Upper lobe of left lung (tissue), 6 donors: ENCODE data around the gene TRAF3. TPM values are rescaled to one million over a fixed set of nuclear protein-coding genes. Genes with fewer than 3 reads are reported as not detected.

ENCODE experiments used
- ATAC-seq, 2 donors: fragments of 200-7000 bp; cut with Tn5 transposase; one replicate each; pipeline ENCODE4 v1.9.1; 2022; ENCODE audit warnings: mild to moderate bottlenecking in 2 of 2, moderate library complexity in 2 of 2; ENCODE audit not compliant: low FRiP score in 2 of 2
- DNase-seq, 2 donors: peaks; one replicate each; pipeline ENCODE4 v3.0.0-alpha.2; 2019 to 2020
- H3K27ac ChIP-seq, 4 donors: fragments of 200-600 bp; sonication (generic); one replicate each; pipeline ENCODE4 v1.5.1; 2016 to 2019
- H3K27me3 ChIP-seq, 4 donors: fragments of 200-600 bp; sonication (generic); one replicate each; pipeline ENCODE4 v1.5.1; 2017 to 2019
- H3K36me3 ChIP-seq, 4 donors: fragments of 200-600 bp; sonication (generic); one replicate each; pipeline ENCODE4 v1.5.1; 2016 to 2019
- H3K4me1 ChIP-seq, 4 donors: fragments of 200-600 bp; sonication (generic); one replicate each; pipeline ENCODE4 v1.5.1; 2018 to 2019
- H3K4me3 ChIP-seq, 4 donors: fragments of 200-600 bp; sonication (generic); one replicate each; pipeline ENCODE4 v1.5.1; 2017 to 2019; ENCODE audit warnings: mild to moderate bottlenecking in 2 of 4, moderate library complexity in 1 of 4
- H3K9me3 ChIP-seq, 4 donors: fragments of 200-600 bp; sonication (generic); one replicate each; pipeline ENCODE4 v1.5.1; 2018 to 2019
- CTCF ChIP-seq, 6 experiments: fragments of 450-650 bp in 4 of 6; fragments of 200-600 bp in 2 of 6; sonication (generic) in 2 of 6; IDR thresholded peaks; one replicate each; pipeline ENCODE4 v1.5.1; 2016 to 2019; ENCODE audit warnings: antibody characterized with exemption in 6 of 6
- EP300 ChIP-seq, 4 donors: sonication (generic); formaldehyde crosslinking; IDR thresholded peaks; one replicate each; pipeline ENCODE4 v1.5.1; 2017; ENCODE audit warnings: antibody characterized with exemption in 4 of 4, control low read depth in 2 of 4
- POLR2A ChIP-seq, 4 donors: fragments of 450-650 bp; IDR thresholded peaks; one replicate each; pipeline ENCODE4 v1.5.1; 2016 to 2017; ENCODE audit warnings: antibody characterized with exemption in 4 of 4, mild to moderate bottlenecking in 2 of 4
- POLR2AphosphoS5 ChIP-seq, 2 donors: sonication (generic); formaldehyde crosslinking; IDR thresholded peaks; one replicate each; pipeline ENCODE4 v1.5.1; 2017; ENCODE audit warnings: antibody characterized with exemption in 2 of 2
- WGBS, 2 donors: methylation state at CpG; one replicate each; pipeline ENCODE4 v1.1.5; 2017 to 2018; 5-methylcytosine and 5-hydroxymethylcytosine counted together
- total RNA-seq, 6 donors: library from RNA; depleted of rRNA in 4 of 6; stranded (reverse); fragments of >200 nt in 4 of 6; gene quantifications; one replicate each; pipeline versions ENCODE4 v1.1.0 to v1.2.1, GENCODE V29; 2016 to 2021
- donor health status: DM: no; HTN: no; CAD: no; lungs with moderate emphysema.
- donor health status: DM: no; HTN: yes; CAD: no; lungs with severe emphysema.

The TRAF3 gene
- total RNA-seq, 6 donors from 2014 or later = 14.7 to 45.4 (median 22.1) TPM

GRCh38 chr14:102757646-102758045, 19.6 kb upstream of the TRAF3 start:
- Histone ChIP-seq H3K27ac (no peak overlapping the region), H3K27me3 (no peaks in the 10 kb centered on the region), H3K36me3 (no peaks in the 10 kb centered on the region), H3K4me3 (no peak overlapping the region), H3K9me3 (no peaks in the 10 kb centered on the region), H3K4me1 (peaks cover 0 to 8% (median 0%) of the 10 kb centered on the region in 4 donors)
- ATAC-seq (no peak), DNase-seq (no peak)
- TF ChIP-seq POLR2AphosphoS5 (IDR thresholded peaks at IDR 0.05) (no peak), POLR2A (IDR thresholded peaks at IDR 0.05) (no peak), EP300 (IDR thresholded peaks at IDR 0.05) (no peak)
- WGBS, 2 donors = 87 to 89% methylated on average over 10 to 11 of the region's 11 CpGs

GRCh38 chr14:102758087-102758486, 19.2 kb upstream of the TRAF3 start:
- no peak for TF ChIP-seq EP300 (IDR thresholded peaks at IDR 0.05)
- TF ChIP-seq POLR2A (IDR thresholded peaks at IDR 0.05) = no peak
- TF ChIP-seq CTCF (IDR thresholded peaks at IDR 0.05) = no peak
- no peak for TF ChIP-seq POLR2AphosphoS5 (IDR thresholded peaks at IDR 0.05)
- Histone ChIP-seq H3K36me3 (no peaks in the 10 kb centered on the region), H3K27me3 (no peaks in the 10 kb centered on the region), H3K4me1 (peaks cover 0 to 8% (median 0%) of the 10 kb centered on the region in 4 donors), H3K4me3 (no peak overlapping the region), H3K9me3 (no peaks in the 10 kb centered on the region), H3K27ac (no peak overlapping the region)
- ATAC-seq = no peak
- DNase-seq = no peak
- WGBS, 2 donors = 85 to 87% methylated on average over 5 of the region's 5 CpGs

GRCh38 chr14:102759456-102760187, 17.6 kb upstream of the TRAF3 start:
- no peaks in the 10 kb centered on the region for H3K27me3 ChIP-seq
- no peak for DNase-seq

DNA sequence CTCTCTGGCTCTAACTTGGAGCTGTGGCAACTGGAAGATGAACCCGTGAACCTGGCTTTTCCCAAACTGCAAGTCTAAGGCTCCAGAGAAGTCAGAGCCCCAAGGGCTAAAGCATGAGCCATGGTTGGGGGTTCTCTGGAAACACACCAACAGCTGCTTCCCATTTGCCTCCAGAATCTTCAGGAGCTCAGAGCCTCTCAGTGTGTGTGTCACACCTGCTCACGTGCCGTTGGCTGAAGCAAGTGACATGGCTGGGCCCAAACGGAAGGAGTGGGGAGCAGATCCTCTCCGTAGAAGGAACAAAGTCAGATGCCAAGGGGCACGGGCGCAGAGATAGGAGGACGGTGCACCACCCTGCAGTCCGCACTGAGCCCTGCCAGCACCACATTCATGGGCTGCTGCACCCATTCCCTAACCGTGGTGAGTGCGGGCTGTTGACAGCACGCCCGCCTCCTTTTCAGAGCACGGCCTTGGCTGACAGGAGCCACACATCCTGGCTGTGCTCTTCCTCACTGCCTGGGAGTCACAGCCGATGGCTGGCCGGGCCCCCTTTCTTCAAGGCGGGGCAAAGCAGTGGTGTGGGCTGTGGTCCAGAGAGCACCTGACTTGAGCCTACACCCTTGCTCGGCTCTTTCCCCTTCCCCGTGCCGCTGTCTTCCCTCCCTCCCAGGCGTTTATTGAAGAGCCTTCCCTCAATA, 16.6 kb upstream of the TRAF3 start:
- Histone ChIP-seq H3K4me1 (peaks cover 0 to 8% (median 0%) of the 10 kb centered on the region in 4 donors), H3K36me3 (no peaks in the 10 kb centered on the region), H3K4me3 (no peak overlapping the region), H3K27ac (no peak overlapping the region), H3K9me3 (no peaks in the 10 kb centered on the region), H3K27me3 (no peaks in the 10 kb centered on the region)
- WGBS, 2 donors = 51 to 60% methylated on average over 21 of the region's 21 CpGs
- DNase-seq (peak in 1 of 2 donors; percentile 29), ATAC-seq (peak; percentile 40 to 44)
- TF ChIP-seq POLR2A (IDR thresholded peaks at IDR 0.05) (no peak), POLR2AphosphoS5 (IDR thresholded peaks at IDR 0.05) (no peak), EP300 (IDR thresholded peaks at IDR 0.05) (no peak)

More at GRCh38 chr14:102759456-102760187, 17.6 kb upstream of the TRAF3 start:
- Histone ChIP-seq H3K4me1 (peaks cover 0 to 8% (median 0%) of the 10 kb centered on the region in 4 donors), H3K4me3 (no peak overlapping the region), H3K9me3 (no peaks in the 10 kb centered on the region), H3K27ac (no peak overlapping the region), H3K36me3 (no peaks in the 10 kb centered on the region)
- WGBS, 2 donors = 47 to 60% methylated on average over 10 of the region's 10 CpGs
- TF ChIP-seq POLR2AphosphoS5 (IDR thresholded peaks at IDR 0.05) (no peak), POLR2A (IDR thresholded peaks at IDR 0.05) (no peak), CTCF (IDR thresholded peaks at IDR 0.05) (no peak), EP300 (IDR thresholded peaks at IDR 0.05) (no peak)
- no peak for ATAC-seq

DNA sequence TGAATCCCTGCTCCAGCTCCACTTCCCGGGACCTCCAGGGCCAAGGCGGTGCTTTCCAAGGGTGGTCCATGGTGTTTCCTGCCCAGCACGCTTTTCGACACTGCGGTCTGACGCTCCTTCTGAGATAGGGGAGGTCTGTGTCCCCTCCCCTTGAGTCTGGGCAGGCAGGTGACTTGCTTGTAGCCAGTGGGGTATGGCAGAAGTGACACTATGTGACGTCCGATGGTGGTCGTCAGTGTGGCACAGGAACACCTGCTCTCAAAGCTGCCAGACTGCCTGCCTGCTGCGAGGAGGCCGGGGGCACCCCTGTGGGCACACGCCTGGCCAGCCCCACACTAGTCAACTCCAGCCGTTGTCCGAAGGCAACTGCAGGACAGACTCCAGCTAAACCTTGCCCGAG, 16.0 kb upstream of the TRAF3 start:
- Histone ChIP-seq H3K36me3 (no peaks in the 10 kb centered on the region), H3K4me1 (peaks cover 0 to 8% (median 0%) of the 10 kb centered on the region in 4 donors), H3K27me3 (no peaks in the 10 kb centered on the region), H3K27ac (no peak overlapping the region), H3K9me3 (no peaks in the 10 kb centered on the region), H3K4me3 (no peak overlapping the region)
- peak in 1 of 2 donors; percentile 14 for ATAC-seq
- no peak for TF ChIP-seq EP300 (IDR thresholded peaks at IDR 0.05)
- TF ChIP-seq POLR2A (IDR thresholded peaks at IDR 0.05) = no peak
- TF ChIP-seq POLR2AphosphoS5 (IDR thresholded peaks at IDR 0.05) = no peak
- TF ChIP-seq CTCF (IDR thresholded peaks at IDR 0.05) = no peak
- WGBS, 2 donors = 64 to 68% methylated on average over 13 to 15 of the region's 15 CpGs
- DNase-seq = no peak
